ENCODE measurements around the gene EIF2D. TPM values are rescaled to one million over a fixed set of nuclear protein-coding genes. Genes with fewer than 3 reads are reported as not detected.

Gene EIF2D
- total and polyA plus RNA-seq, 9 of the 15 experiments (the other 6 are each of a cell fraction or from before 2014, with no cell fraction given): 81.1 to 138 (median 93.9) TPM

DNA sequence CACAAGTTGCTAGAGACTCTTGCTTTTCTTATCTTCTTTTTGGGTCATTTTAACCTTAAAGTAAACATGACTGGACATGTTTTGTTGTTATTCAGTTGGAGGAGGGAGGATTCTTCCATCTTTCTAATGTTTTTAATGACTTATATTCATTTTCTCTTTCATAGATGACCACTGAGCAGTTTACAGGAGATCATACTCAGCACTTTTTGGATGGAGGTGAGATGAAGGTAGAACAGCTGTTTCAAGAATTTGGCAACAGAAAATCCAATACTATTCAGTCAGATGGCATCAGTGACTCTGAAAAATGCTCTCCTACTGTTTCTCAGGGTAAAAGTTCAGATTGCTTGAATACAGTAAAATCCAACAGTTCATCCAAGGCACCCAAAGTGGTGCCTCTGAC, 35.0 kb upstream of the EIF2D start:
- DNase-seq (ENCODE audit: extremely low read depth in 1 of 4, low spot score in 3 of 4) (no peak), FAIRE-seq (no peak), ATAC-seq (no peak)
- Histone ChIP-seq H3K27ac (ENCODE audit: extremely low read depth, low read depth, low read length) (no peak overlapping the region), H3K9me1 (ENCODE audit: control insufficient read depth, insufficient read depth, low read length) (no peaks in the 10 kb centered on the region), H2AFZ (ENCODE audit: low read depth, low read length) (no peak overlapping the region), H4K20me1 (replicated peaks; ENCODE audit: control insufficient read depth, insufficient read depth, low read length) (no peaks in the 10 kb centered on the region), H3K9ac (ENCODE audit: insufficient read depth in 1 of 2, low read depth in 2 of 2, low read length in 2 of 2) (no peak overlapping the region), H3K4me3 (no peak overlapping the region), H3K4me1 (replicated peaks in 1 of 2; ENCODE audit: control insufficient read depth in 2 of 2, insufficient read depth in 2 of 2, low read length in 2 of 2) (peaks cover 4 to 34% of the 10 kb centered on the region in 2 experiments), H3K36me3 (ENCODE audit: control insufficient read depth, insufficient read depth, low read length) (peaks cover 59% of the 10 kb centered on the region), H3K27me3 (ENCODE audit: control insufficient read depth in 2 of 2, insufficient read depth in 2 of 2, low read length in 2 of 2) (no peaks in the 10 kb centered on the region), H3K79me2 (ENCODE audit: control insufficient read depth, insufficient read depth, low read length) (peaks cover 33% of the 10 kb centered on the region; the same call in 2 of the 3 replicates), H3K4me2 (ENCODE audit: insufficient read depth, low read length) (no peak overlapping the region), H3K9me3 (replicated peaks; ENCODE audit: control insufficient read depth, insufficient read depth, low read depth, low read length) (no peaks in the 10 kb centered on the region)
- intact Hi-C loops (cut with micrococcal nuclease) (no loop called here), in situ Hi-C loops (cut with MboI) (no loop called here)
- CTCF ChIA-PET (ENCODE audit: low intra/inter-chr PET ratio): interaction anchor here (1.1 kb wide), 1 partner anchor 16 kb away, joined by 4 read pairs; no protein-coding TSS in a partner anchor
- BruUV-seq (replicated peaks): no TSS peak
- TF ChIP-seq, protein P1, sequence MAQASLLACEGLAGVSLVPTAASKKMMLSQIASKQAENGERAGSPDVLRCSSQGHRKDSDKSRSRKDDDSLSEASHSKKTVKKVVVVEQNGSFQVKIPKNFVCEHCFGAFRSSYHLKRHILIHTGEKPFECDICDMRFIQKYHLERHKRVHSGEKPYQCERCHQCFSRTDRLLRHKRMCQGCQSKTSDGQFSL (CRISPR knock-in tag; IDR thresholded peaks at IDR 0.05): no peak
- TF ChIP-seq, protein P1 (tag; IDR thresholded peaks at IDR 0.05): no peak
- no peak for TF ChIP-seq TBL1XR1 (IDR thresholded peaks at IDR 0.05; ENCODE audit: low read length in 2 of 2)
- TF ChIP-seq NR3C1 (CRISPR knock-in tag; IDR thresholded peaks at IDR 0.05): no peak
- TF ChIP-seq, protein P2, sequence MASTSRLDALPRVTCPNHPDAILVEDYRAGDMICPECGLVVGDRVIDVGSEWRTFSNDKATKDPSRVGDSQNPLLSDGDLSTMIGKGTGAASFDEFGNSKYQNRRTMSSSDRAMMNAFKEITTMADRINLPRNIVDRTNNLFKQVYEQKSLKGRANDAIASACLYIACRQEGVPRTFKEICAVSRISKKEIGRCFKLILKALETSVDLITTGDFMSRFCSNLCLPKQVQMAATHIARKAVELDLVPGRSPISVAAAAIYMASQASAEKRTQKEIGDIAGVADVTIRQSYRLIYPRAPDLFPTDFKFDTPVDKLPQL (IDR thresholded peaks at IDR 0.05; ENCODE audit: extremely low read depth, insufficient read length): no peak
- peak; percentile 62 for TF ChIP-seq ZNF316 (IDR thresholded peaks at IDR 0.05)
- no peak for TF ChIP-seq ESRRB (CRISPR knock-in tag; IDR thresholded peaks at IDR 0.05; ENCODE audit: borderline replicate concordance)
- no peak for TF ChIP-seq SRF (CRISPR knock-in tag; IDR thresholded peaks at IDR 0.05)
- TF ChIP-seq RBBP5 (IDR thresholded peaks at IDR 0.05; ENCODE audit: borderline replicate concordance, insufficient read depth, low read length, poor library complexity, severe bottlenecking): no peak
- TF ChIP-seq, protein P3, sequence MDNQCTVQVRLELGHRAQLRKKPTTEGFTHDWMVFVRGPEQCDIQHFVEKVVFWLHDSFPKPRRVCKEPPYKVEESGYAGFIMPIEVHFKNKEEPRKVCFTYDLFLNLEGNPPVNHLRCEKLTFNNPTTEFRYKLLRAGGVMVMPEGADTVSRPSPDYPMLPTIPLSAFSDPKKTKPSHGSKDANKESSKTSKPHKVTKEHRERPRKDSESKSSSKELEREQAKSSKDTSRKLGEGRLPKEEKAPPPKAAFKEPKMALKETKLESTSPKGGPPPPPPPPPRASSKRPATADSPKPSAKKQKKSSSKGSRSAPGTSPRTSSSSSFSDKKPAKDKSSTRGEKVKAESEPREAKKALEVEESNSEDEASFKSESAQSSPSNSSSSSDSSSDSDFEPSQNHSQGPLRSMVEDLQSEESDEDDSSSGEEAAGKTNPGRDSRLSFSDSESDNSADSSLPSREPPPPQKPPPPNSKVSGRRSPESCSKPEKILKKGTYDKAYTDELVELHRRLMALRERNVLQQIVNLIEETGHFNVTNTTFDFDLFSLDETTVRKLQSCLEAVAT (IDR thresholded peaks at IDR 0.05): no peak
- TF ChIP-seq MAFG (tag; conservative IDR thresholded peaks at IDR 0.05): peak; percentile 50
- TF ChIP-seq C11orf30 (IDR thresholded peaks at IDR 0.05; ENCODE audit: low read depth): peak; percentile 35; the same call in 1 of the 2 replicates
- POLR2A ChIA-PET: interaction anchor here (1.2 to 7.8 kb wide), 5 partner anchors 8 to 61 kb away, joined by 4 to 59 read pairs (median 14); partner anchors contain the start of gene DYRK3
